Karpas-422 (cell line): ENCODE results near the gene CHCHD4. TPM values are rescaled to one million over a fixed set of nuclear protein-coding genes. Genes with fewer than 3 reads are reported as not detected.

Experiments
- DNase-seq: peaks from one replicate; pipeline ENCODE4 v3.0.0-alpha.2; 2015
- H2AFZ ChIP-seq: fragments of 200-600 bp; sonication (generic); 2 replicates; pipeline ENCODE4 v1.6.1; 2014; ENCODE audit warnings: antibody characterized with exemption, low read length, mixed read lengths
- H3K27ac ChIP-seq: fragments of 200-600 bp; sonication (generic); 2 replicates; pipeline ENCODE4 v1.5.1; 2014; ENCODE audit warnings: mild to moderate bottlenecking, low read length, moderate library complexity
- H3K27me3 ChIP-seq: fragments of 200-600 bp; sonication (generic); 2 replicates; pipeline ENCODE4 v1.6.1; 2014; ENCODE audit warnings: low read length, mixed read lengths
- H3K36me3 ChIP-seq: fragments of 200-600 bp; sonication (generic); 2 replicates; pipeline ENCODE4 v1.6.1; 2014; ENCODE audit warnings: low read length, mixed read lengths; ENCODE audit not compliant: insufficient read depth
- H3K4me1 ChIP-seq: fragments of 200-600 bp; sonication (generic); 2 replicates; pipeline ENCODE4 v1.6.1; 2014; ENCODE audit warnings: mild to moderate bottlenecking, low read length, mixed read lengths
- H3K4me2 ChIP-seq: fragments of 200-600 bp; sonication (generic); 2 replicates; pipeline ENCODE4 v1.6.1; 2014; ENCODE audit warnings: low read length, low read depth, mild to moderate bottlenecking; ENCODE audit not compliant: poor library complexity, severe bottlenecking
- H3K4me3 ChIP-seq: fragments of 200-600 bp; sonication (generic); 2 replicates; pipeline ENCODE4 v1.5.1; 2014; ENCODE audit warnings: mild to moderate bottlenecking, antibody characterized with exemption, low read length, mixed read lengths
- H3K79me2 ChIP-seq: fragments of 200-600 bp; sonication (generic); 2 replicates; pipeline ENCODE4 v1.6.1; 2014; ENCODE audit warnings: mild to moderate bottlenecking, low read length, mixed read lengths
- H3K9ac ChIP-seq: fragments of 200-600 bp; sonication (generic); 2 replicates; pipeline ENCODE4 v1.6.0; 2014; ENCODE audit warnings: low read length
- H3K9me2 ChIP-seq: fragments of 200-600 bp; sonication (generic), shearing (Covaris generic); replicated peaks from 2 replicates; pipeline ENCODE4 v1.6.0; 2014; ENCODE audit warnings: mild to moderate bottlenecking, low read length, moderate library complexity; ENCODE audit not compliant: insufficient read depth
- H3K9me3 ChIP-seq: fragments of 300-700, 200-600 bp; sonication (generic); 2 replicates; pipeline ENCODE4 v1.6.1; 2014; ENCODE audit warnings: low read length, mixed read lengths
- H4K20me1 ChIP-seq: fragments of 200-600 bp; sonication (generic); 2 replicates; pipeline ENCODE4 v1.6.1; 2014; ENCODE audit warnings: mild to moderate bottlenecking, antibody characterized with exemption, low read length, low read depth; ENCODE audit not compliant: insufficient read depth
- total RNA-seq: library from RNA; depleted of rRNA; stranded (reverse); fragments of >200 nt; shearing (Covaris generic); gene quantifications from 2 replicates; pipeline ENCODE4 v1.2.3, GENCODE V29; 2014; ENCODE audit warnings: low replicate concordance

Gene CHCHD4
- total RNA-seq, 1 experiment from 2014 or later = 19.7 TPM

DNA sequence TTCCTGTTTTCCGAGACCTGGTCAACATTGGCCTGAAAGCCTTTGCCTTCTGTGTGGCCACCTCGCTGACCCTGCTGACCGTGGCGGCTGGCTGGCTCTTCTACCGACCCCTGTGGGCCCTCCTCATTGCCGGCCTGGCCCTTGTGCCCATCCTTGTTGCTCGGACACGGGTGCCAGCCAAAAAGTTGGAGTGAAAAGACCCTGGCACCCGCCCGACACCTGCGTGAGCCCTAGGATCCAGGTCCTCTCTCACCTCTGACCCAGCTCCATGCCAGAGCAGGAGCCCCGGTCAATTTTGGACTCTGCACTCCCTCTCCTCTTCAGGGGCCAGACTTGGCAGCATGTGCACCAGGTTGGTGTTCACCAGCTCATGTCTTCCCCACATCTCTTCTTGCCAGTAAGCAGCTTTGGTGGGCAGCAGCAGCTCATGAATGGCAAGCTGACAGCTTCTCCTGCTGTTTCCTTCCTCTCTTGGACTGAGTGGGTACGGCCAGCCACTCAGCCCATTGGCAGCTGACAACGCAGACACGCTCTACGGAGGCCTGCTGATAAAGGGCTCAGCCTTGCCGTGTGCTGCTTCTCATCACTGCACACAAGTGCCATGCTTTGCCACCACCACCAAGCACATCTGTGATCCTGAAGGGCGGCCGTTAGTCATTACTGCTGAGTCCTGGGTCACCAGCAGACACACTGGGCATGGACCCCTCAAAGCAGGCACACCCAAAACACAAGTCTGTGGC lies 17.1 kb upstream of the CHCHD4 start:
- no peak overlapping the region for H3K27ac ChIP-seq
- no peak overlapping the region for H2AFZ ChIP-seq
- no peaks in the 10 kb centered on the region for H3K9me2 ChIP-seq
- H3K27me3 ChIP-seq = no peaks in the 10 kb centered on the region
- H3K4me1 ChIP-seq = peaks cover 14% of the 10 kb centered on the region
- H3K4me3 ChIP-seq = no peak overlapping the region
- H3K9me3 ChIP-seq = no peaks in the 10 kb centered on the region
- H4K20me1 ChIP-seq = no peaks in the 10 kb centered on the region
- DNase-seq = no peak
- H3K9ac ChIP-seq = no peak overlapping the region
- no peaks in the 10 kb centered on the region for H3K79me2 ChIP-seq
- H3K36me3 ChIP-seq = peaks cover 15% of the 10 kb centered on the region; the same call in 1 of the 2 replicates
- H3K4me2 ChIP-seq = no peak overlapping the region

DNA sequence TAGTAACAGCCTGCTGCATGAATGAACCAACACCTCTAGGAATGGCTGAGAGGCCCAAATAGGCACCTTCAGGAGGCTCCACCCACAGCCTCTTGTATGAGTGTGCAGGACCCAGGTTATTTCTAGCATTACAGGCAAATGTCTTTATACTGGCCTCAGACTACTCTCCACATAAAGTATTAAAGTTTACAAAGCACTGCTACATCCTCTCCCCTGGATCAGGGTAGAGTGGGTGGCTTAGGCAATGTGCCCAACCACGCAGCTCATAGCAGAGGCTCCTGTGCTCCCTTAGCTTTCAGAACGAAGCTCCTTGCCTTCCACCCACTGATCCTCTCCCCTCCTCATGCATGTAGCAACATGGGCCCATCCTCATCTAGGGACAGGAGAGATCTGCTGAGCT lies 16.5 kb upstream of the CHCHD4 start:
- H3K4me3 ChIP-seq = no peak overlapping the region
- H3K9me2 ChIP-seq = no peaks in the 10 kb centered on the region
- H3K27ac ChIP-seq = no peak overlapping the region
- no peak overlapping the region for H2AFZ ChIP-seq
- no peak for DNase-seq
- no peaks in the 10 kb centered on the region for H3K27me3 ChIP-seq
- no peaks in the 10 kb centered on the region for H3K79me2 ChIP-seq
- H3K36me3 ChIP-seq = peaks cover 15% of the 10 kb centered on the region; the same call in 1 of the 2 replicates
- H3K4me2 ChIP-seq = no peak overlapping the region
- no peak overlapping the region for H3K9ac ChIP-seq
- H4K20me1 ChIP-seq = no peaks in the 10 kb centered on the region
- H3K9me3 ChIP-seq = no peaks in the 10 kb centered on the region
- H3K4me1 ChIP-seq = peaks cover 14% of the 10 kb centered on the region

DNA sequence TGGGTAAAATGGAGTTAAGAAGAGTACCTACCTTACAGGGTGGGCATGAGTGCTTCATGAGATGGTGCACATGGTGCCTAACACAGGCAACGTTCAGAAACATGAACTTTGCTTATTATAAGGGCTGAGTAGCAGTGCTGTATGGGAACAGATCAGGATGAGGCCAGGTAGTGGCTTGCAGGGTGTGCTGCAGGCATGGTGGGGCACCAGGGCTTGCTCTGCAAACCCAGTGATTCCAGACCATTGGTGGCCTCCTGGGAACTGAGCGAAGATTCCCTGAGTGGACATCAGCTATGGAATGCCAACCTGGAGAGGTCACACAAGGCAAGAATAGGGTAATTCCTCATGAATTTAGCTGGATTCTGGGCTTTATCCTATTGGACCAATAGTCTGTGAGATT lies 16.0 kb upstream of the CHCHD4 start:
- no peak overlapping the region for H3K4me3 ChIP-seq
- no peaks in the 10 kb centered on the region for H3K9me3 ChIP-seq
- H3K79me2 ChIP-seq = no peaks in the 10 kb centered on the region
- no peak overlapping the region for H3K9ac ChIP-seq
- peaks cover 14% of the 10 kb centered on the region for H3K4me1 ChIP-seq
- no peaks in the 10 kb centered on the region for H3K9me2 ChIP-seq
- no peak overlapping the region for H3K27ac ChIP-seq
- H2AFZ ChIP-seq = no peak overlapping the region
- peaks cover 15% of the 10 kb centered on the region; the same call in 1 of the 2 replicates for H3K36me3 ChIP-seq
- H3K4me2 ChIP-seq = no peak overlapping the region
- no peaks in the 10 kb centered on the region for H4K20me1 ChIP-seq
- no peak for DNase-seq
- no peaks in the 10 kb centered on the region for H3K27me3 ChIP-seq

DNA sequence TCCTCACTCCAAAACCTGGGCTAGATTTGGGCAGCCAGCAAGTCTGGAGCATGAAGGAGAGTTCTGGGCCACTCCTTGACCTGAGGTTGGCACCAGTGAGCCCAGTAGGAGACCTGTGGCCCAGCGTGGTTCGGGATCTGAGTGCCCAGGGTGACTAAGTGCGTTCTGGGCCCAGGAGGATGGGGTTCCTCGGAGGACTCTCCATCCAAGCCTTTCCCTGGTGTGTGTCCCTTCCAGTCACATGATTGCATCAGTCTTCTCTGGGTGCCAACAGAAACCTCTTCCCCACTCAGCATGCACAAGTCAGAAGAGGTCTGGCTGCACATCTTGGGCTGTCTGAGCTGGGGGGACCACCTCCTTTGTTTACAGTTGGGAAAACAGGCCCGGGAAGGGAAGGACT lies 15.1 kb upstream of the CHCHD4 start:
- Histone ChIP-seq H3K4me3 (no peak overlapping the region), H2AFZ (no peak overlapping the region), H4K20me1 (no peaks in the 10 kb centered on the region), H3K4me1 (peaks cover 8% of the 10 kb centered on the region), H3K27me3 (no peaks in the 10 kb centered on the region), H3K4me2 (no peak overlapping the region), H3K36me3 (peaks cover 13% of the 10 kb centered on the region; the same call in 1 of the 2 replicates), H3K9me3 (no peaks in the 10 kb centered on the region), H3K79me2 (no peaks in the 10 kb centered on the region), H3K9me2 (no peaks in the 10 kb centered on the region), H3K27ac (no peak overlapping the region), H3K9ac (no peak overlapping the region)
- no peak for DNase-seq

DNA sequence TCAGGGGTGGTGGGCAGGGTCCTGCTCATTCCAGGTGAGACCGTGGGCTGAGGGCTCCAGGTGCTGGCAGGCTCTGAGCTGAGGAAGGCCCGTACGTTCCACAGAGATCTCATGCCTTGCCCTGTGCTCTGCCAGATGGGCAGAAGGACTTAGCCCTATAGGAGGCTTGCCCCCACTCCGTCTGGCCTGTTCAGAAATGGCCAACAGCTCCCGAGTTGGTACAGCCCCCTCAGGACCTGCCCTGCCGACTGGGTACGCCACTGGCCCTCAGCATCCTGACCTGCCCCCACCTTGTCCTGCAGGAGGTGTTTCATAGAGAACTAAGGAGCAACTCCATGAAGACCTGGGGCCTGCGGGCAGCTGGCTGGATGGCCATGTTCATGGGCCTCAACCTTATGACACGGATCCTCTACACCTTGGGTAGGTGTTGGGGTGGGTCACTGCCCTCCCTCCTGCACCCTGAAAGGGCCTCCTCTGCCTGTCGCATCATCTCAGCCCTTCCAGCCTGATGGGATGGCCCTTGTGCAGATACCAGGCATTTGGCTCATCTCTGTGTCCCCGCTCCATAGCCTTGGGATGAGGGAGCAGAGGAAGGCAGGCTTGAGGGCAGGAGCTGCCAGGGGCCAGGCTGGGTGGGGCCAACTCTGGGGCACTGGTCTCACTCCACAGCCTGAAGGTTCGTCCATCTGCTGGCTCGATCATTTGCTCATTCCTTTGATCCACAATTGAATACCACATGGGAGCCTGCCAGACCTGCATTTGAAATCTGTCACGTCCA lies 14.4 kb upstream of the CHCHD4 start:
- Histone ChIP-seq H3K27ac (no peak overlapping the region), H3K36me3 (peaks cover 10% of the 10 kb centered on the region; the same call in 1 of the 2 replicates), H3K4me1 (peaks cover under 1% of the 10 kb centered on the region; the same call in 1 of the 2 replicates), H3K27me3 (no peaks in the 10 kb centered on the region), H4K20me1 (no peaks in the 10 kb centered on the region), H3K4me3 (no peak overlapping the region), H3K9ac (no peak overlapping the region), H3K9me2 (no peaks in the 10 kb centered on the region), H3K9me3 (no peaks in the 10 kb centered on the region), H2AFZ (no peak overlapping the region), H3K79me2 (no peaks in the 10 kb centered on the region), H3K4me2 (no peak overlapping the region)
- no peak for DNase-seq

DNA sequence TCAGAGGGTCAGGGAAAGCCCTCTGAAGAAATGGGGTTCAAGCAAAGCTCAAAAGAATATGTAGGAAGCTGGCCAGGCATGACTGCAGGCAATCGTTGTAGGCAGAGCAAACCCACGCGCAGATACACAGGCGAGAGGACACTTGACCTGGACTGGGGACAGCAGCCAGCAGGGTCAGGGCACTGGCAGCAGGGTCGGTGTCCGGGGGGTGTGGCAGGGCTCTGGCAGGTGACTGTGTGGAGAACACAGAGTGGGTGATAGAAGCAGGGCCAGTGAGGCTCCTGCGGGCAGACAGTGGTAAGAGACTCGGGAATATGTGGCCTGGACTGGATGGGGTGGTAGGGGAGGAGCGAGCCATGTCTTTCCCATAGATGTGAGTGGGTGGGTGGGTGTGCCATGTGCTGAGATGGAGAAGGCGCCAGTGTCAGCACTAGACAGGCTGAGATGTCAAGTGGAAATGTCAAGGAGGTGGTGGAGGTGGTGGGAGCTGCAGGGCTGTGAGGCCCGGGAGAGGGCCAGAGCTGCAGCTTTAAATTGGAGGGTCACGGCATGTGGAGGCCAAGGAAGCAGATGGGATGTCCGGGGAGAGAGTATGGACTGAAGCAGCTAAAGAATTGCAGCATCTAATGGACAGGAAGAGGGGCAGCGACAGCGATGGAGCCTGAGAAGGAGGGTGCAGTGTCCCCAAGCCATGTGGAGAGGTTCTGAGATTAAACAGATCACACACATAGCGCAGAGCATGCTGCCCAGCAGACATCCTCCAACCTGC lies 13.6 kb upstream of the CHCHD4 start:
- Histone ChIP-seq H3K4me3 (no peak overlapping the region), H3K9me3 (no peaks in the 10 kb centered on the region), H3K79me2 (no peaks in the 10 kb centered on the region), H3K27ac (no peak overlapping the region), H3K4me2 (no peak overlapping the region), H3K4me1 (no peaks in the 10 kb centered on the region), H3K9me2 (no peaks in the 10 kb centered on the region), H2AFZ (no peak overlapping the region), H3K9ac (no peak overlapping the region), H3K36me3 (peaks cover 10% of the 10 kb centered on the region; the same call in 1 of the 2 replicates), H4K20me1 (no peaks in the 10 kb centered on the region), H3K27me3 (no peaks in the 10 kb centered on the region)
- DNase-seq = no peak

DNA sequence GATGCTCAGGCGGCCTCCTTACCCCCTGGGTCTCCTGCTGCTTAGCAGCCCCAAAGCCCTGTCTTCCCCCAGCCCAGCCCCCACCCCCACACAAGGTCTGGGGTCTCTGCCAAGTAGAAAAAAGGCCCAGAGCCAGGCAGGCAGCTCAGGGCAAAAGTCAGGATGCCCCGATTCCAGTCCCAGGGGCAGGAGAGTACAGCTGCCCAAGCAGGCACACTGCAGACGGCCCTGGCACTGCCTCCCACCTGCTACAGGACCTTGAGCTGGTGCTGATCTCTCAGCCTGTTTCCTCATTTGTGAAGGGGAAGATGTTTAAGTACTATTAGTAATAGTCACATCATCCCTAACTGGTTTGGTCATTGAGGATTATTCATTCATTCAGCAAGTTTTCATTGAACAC lies 12.8 kb upstream of the CHCHD4 start:
- Histone ChIP-seq H4K20me1 (no peaks in the 10 kb centered on the region), H3K79me2 (no peaks in the 10 kb centered on the region)

DNA sequence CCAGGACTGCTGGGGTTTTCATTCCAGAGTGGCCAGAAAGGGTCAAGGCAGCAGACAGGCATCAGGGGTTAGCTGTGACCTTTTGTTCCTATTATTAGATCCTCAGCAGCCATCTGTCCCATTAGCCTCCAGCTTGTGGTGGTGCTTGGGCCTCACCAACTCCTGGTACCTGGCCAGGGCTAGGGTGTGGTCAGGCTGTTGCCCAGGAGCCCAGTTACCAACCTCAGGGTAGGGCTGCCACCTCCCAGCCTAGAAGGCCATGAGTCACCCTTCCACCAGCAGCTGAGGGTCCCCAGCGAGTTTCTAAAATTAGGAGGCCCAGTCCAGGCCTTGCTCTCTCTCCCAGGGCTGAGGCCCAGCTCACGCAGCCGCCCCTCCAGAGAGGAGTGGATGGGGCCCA lies 12.3 kb upstream of the CHCHD4 start:
- H3K36me3 ChIP-seq = no peaks in the 10 kb centered on the region
- H3K4me2 ChIP-seq = no peak overlapping the region

More for the DNA sequence above, 12.8 kb upstream of the CHCHD4 start:
- Histone ChIP-seq H3K9me3 (no peaks in the 10 kb centered on the region), H3K4me2 (no peak overlapping the region), H3K4me1 (no peaks in the 10 kb centered on the region), H3K4me3 (no peak overlapping the region), H3K9ac (no peak overlapping the region), H2AFZ (no peak overlapping the region), H3K27ac (no peak overlapping the region), H3K27me3 (no peaks in the 10 kb centered on the region), H3K36me3 (peaks cover 3% of the 10 kb centered on the region; the same call in 1 of the 2 replicates), H3K9me2 (no peaks in the 10 kb centered on the region)
- no peak for DNase-seq

More for the DNA sequence above, 12.3 kb upstream of the CHCHD4 start:
- Histone ChIP-seq H2AFZ (no peak overlapping the region), H3K27ac (no peak overlapping the region), H3K9me2 (no peaks in the 10 kb centered on the region), H3K27me3 (no peaks in the 10 kb centered on the region), H3K79me2 (no peaks in the 10 kb centered on the region), H3K9ac (no peak overlapping the region), H4K20me1 (no peaks in the 10 kb centered on the region), H3K9me3 (no peaks in the 10 kb centered on the region), H3K4me3 (no peak overlapping the region), H3K4me1 (no peaks in the 10 kb centered on the region)
- no peak for DNase-seq
